ENCODE results near the gene SAP30L. TPM values are rescaled to one million over a fixed set of nuclear protein-coding genes. Genes with fewer than 3 reads are reported as not detected.

SAP30L gene
- total RNA-seq, 1 donor from 2014 or later, result 25.7 TPM

DNA sequence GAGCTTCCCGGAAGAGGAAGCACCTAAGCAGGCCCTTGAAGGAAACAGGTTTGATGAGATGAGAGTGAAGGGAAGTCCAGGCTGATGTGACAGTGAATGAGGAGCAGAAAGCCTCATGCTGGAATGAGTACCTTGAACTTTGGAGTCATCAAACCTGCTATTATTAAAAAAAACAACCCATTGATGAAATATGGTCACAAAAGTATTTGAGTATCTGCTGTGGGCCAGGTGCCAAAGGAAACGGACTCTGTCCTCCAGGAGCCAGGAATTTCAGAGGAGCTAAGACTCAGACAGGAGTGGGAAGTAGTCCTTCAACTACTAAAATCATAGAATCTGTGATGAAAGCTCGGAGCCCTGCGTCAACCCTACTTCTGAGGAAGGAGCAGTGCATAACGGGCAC lies 20.4 kb downstream of the SAP30L start:
- DNase-seq, result no peak

DNA sequence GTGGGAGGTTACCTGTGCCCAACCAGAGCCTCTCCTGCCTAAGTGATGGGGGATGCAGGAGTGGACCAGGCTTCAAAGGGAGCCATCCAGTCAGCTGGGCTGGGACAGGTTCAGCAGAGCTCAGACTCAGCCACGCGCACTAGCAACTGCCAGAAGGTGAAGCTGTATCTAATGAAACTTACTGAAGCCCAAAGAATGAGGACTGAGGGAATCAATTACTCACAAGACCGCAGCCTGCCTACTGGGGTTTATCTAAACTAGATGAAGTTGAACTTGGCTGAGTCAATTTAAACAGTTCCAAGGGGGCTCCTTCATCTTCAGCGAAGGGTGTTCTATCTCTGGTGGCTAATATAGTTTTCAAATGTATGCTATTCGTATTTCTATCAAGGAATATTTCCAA lies 20.9 kb downstream of the SAP30L start:
- no peak for DNase-seq

DNA sequence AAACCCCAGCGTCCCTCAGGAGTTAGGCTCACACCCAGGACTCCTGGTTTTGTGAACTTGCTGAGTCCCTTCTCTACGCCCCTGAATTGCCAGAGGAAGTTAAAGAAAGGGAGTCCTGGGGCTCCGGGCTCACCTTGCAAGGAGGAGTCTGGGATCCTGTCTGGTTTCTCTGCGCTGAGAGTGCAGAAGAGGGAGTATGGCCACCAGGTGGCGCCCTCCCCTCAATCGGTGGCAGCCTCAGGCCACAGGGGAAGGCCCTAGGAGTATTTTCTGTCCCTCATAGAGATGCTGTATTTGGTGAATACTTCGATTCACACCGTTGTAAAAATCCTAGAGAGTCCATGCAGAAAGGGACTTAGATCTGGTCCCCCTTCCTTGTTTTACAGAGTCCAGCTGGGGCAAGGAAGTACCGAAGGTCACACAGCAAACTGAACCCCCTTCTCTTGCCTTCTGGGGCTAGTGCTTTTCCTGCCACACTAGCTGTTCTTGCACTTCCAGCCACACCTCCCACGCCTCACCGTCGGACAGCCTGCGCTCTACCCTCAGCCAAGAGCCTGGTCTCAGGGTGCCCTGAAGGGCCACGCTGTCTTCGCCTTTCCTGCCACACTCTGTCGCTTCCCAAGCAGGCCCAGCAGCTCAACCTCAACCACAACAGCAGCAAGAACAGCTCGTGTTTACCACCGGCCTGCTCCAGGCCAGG lies 22.0 kb downstream of the SAP30L start:
- DNase-seq, result peak; percentile 82

- DNase-seq, result no peak
Measured at GRCh38 chr5:154470137-154470536, 24.3 kb downstream of the SAP30L start.

DNA sequence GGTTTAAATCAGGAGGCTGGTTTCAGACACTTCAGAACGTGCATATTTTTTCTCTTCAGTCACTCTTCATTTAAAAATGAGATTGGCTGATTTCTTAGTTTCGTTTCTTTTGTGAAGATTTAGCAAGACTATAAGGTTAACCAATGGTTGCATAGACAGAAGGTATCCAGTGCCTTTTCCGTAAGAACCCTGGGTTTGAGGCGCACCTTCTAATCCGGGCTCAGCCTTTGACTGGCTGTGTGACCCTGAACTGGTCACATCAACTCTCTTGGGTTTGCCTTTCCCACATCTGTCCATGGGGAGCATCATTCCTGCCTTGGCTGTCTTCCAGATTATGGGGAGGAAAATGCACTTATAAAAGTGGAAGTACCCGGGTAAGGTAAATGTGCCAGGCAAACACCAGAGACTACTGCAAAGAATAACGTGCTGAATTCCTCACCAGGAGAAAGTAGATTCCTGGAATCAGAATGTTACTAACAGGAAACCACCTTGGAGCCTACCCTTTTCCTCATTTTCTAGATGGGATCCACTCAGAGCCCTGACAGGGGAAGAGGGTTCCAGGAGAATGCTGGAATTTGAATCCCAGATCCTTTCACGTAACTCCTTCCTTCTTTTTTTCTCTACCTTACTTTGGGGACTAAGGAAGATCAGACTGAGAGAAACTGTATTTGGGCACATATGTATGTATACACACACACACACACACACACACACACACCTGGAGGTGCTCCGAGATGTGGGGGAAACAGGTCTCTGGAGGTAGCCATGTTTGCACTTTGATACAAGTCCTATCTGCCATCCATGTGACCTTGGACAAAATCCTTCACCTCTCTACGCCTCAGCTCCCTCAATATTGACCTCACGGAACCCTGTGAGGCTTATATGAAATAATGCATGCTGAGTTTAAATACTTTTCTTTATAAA lies 25.4 kb downstream of the SAP30L start:
- no peak for DNase-seq

DNA sequence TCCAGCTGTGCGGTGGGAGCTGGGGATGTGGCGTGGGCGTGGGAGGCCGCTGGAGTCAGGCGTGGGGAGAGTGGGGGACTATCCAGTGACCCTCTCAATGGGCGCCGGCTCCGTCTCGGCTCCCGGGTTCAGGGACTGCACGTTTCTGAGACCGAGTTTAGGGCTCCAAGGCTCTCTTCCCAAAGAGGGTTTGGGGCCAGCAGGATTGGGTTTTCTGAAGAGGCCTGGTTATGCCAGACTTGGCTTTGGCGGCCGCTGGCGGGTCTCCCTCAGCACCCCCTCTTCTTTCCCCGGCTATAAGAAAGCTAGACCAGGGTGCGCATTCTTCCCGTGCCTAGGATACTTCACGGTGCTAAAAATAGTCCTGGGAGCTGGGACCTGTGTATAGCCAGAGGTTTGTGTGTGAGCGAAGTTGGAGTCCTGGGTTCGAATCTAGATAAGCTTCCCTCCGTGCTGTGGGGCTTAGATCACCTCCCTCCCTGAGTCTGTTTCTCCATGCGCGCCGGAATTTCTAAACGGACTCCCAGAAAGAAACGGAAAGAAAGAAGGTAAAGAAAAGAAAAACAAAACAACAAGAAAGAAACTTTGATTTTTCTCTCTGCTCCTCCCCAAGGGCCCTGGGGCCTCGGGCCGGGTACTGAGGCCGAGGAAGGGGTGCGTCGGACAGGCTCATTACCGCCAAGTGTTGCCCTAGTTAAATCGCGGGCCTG lies 27.2 kb downstream of the SAP30L start:
- no peak for DNase-seq

GRCh38 chr5:154473581-154474283 lies 27.9 kb downstream of the SAP30L start:
- no peak for DNase-seq

DNA sequence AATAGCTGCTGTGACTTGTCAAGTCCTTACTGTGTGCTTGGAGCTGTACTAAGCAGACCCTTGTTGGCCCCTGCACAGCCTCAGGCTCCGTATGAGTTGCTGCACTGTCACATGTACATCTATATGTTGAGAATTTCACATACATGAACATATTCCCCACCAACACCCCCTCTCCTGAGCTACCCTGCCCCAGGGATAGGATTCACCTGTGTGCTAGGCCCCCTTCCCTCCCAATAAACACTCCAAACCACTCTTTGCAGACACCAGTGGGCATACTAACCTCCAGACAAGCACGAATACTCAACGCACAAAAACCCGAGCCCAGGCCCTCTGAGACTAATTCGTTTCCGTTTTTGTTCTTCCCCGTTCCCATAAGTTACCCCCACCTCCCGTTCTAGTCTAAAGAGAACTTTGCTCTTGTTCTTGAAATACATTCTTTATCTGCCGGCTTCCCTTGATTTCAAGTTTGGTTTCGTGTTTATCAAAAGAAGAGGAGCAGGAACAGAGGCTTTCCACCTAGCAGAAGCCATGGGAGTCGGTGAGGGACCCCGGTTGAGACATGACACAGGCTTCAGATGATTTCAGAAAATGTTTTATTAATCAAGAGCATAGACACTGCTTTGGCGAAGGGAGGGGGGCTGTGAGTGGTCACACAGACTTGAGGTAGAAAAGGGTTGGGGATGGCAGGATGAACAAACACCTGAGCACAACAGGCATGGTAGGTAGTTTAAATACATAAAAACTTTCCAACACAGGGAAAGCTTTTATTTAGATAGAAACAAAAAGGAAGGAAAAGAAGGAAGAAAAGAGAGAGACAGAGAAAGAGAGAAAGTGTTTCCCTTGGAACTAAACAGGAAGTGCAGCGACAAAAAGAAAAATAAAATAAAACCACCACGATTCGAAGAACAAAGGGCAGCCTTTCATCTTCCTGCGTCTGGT lies 28.9 kb downstream of the SAP30L start:
- no peak for DNase-seq

DNA sequence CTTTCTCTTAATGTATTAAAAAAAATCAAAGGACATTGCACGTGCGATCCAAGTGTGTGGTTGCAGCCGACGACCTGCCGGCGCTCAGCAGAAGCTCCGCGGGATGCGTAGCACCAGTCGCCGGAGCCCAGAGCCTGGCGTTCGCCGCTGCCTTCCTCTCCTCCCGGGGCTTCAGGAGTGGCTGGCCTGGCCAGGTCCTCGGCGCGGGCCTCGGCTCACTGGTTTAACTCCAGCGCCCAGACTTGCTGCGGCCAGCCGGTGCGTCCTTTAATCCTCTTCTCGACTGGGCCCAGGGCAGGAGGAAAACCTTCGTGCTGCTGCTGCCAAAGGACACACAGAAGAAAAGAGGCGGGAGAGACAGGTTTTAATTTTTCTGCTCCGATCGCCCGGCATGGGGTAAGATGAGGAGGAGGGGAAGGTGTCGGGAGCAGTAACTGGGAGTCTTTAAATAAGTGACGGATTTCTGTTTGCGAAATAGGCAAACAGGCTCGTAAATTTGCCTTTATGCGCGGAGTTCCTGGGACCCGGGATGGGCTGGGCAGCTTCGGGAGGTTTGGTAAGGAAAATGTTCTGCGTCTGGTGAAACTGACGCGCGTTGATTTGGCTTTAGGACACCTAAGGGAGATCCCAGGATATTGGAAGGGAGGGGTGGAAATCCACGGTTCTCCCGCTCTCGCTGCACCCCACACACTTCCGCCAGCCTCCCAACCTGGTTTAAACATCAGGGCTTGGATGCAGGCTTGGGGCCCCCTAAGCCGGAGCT lies 30.0 kb downstream of the SAP30L start:
- peak; percentile 28 for DNase-seq

DNA sequence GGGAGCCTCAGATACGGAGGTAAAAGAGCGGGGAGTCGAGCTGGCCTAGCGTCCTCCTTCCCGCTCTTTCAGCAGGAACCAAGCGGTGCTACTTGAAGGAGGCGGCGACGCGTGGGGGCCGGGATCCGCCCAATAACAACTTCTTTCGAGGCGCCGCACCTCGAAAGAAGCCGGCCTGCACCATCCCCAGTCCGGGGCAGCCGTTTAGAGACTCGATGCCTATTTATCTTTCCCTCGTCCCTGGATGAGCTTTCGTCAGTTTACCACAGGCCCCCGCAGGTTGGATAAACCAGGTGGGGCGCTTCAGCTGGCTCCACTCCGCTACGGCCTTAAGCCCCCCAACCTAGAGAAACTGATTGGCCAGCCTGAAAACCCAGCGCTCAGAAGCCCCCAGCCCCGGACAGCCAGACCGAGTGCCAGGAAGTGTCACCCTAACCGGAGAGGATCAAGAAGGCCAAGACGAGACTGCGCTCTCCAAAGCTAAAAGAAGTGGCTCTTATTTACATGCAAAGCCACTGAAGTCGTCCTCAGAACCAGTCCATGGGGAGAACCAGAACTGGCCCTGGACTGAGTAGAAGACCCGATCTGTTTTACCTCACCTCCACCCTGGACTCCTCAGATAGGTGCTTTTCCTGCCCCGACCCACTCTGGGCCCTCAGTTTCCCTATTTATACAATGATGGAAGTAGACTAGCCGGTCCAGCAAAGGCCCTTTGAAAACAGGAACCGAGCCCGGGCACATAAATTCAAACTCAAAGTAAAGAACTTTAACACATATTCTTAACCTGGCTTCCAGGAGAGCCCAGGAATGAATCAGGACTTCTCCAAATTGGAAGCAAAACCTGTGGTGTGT lies 30.8 kb downstream of the SAP30L start:
- DNase-seq, result no peak

DNA sequence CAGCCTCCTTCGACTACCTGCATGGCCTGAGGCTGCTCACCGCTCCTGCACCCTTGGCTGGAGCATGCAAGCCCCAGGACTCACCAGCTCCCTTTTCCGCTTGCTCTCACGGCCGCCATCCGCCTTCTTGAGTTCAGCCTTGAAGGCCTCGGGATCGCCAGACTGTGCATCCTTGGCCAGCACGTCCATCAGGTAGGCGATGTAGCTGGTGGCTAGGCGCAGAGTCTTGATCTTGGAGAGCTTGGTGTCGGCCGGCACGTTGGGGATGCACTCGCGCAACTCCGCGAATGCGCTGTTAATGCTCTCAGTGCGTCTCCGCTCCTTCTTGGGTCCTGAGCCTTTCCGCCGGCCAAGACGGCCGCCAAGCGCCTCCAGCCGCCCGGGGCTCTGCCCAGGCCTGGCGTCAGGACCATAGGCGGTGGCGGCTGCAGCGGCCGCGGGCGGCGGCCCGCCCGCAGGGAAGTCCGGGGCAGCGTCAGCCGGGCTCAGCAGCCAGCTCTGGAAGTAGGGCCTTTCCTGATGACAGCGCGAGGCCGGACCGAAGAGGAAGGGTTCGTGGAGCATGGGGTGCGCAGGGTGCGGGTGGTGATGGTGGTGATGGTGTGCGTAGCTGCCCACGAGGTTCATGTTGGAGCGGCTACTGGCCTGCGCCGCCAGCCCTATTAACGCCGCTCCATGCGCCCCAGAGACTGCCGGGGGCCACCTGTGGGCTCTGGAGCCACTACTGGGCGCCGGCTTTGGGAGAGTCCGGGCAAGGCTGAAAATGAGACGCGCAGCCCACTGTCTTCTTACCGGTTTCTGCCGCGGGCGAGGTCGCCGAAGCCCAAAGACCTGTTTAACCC lies 31.8 kb downstream of the SAP30L start:
- peak; percentile 23 for DNase-seq

GRCh38 chr5:154478224-154478565 lies 32.4 kb downstream of the SAP30L start, which contains the start of gene HAND1:
Gene HAND1 (minus strand): TSS chr5:154478227. CDS start chr5:154478008, 219 bp downstream.
- peak; percentile 39 for DNase-seq

GRCh38 chr5:154478752-154479159 lies 33.0 kb downstream of the SAP30L start:
- no peak for DNase-seq

GRCh38 chr5:154479160-154479943 lies 33.6 kb downstream of the SAP30L start:
- DNase-seq, result no peak

GRCh38 chr5:154479944-154480750 lies 34.4 kb downstream of the SAP30L start:
- DNase-seq, result no peak

GRCh38 chr5:154480847-154481246 lies 35.0 kb downstream of the SAP30L start:
- DNase-seq, result no peak
